Loucy (cell line): ENCODE measurements around the gene F11.

Experiments used
- H2AFZ ChIP-seq: fragments of 200-600 bp; sonication (generic); 2 replicates; pipeline ENCODE4 v1.6.0; 2016; ENCODE audit warnings: antibody characterized with exemption, mild to moderate bottlenecking, low read length, moderate library complexity
- H3F3A ChIP-seq: fragments of 200-600 bp; 2 replicates; pipeline ENCODE4 v1.6.0; 2016; ENCODE audit warnings: antibody characterized with exemption, low read depth, mild to moderate bottlenecking
- H3K27me3 ChIP-seq: fragments of 200-600 bp; sonication (generic); 2 replicates; pipeline ENCODE4 v1.6.1; 2014; ENCODE audit warnings: low read length, mild to moderate bottlenecking; ENCODE audit not compliant: insufficient read depth, poor library complexity, severe bottlenecking
- H3K36me3 ChIP-seq: fragments of 200-600 bp; sonication (generic); 2 replicates; pipeline ENCODE4 v1.6.1; 2016; ENCODE audit warnings: low read length; ENCODE audit not compliant: insufficient read depth
- H3K4me1 ChIP-seq: fragments of 200-600 bp; sonication (generic); 2 replicates; pipeline ENCODE4 v1.5.1; 2014; ENCODE audit warnings: low read length, mild to moderate bottlenecking; ENCODE audit not compliant: insufficient read depth, poor library complexity, severe bottlenecking
- H3K4me2 ChIP-seq: fragments of 200-600 bp; sonication (generic); 2 replicates; pipeline ENCODE4 v1.6.0; 2014; ENCODE audit warnings: antibody characterized with exemption, low read length, low read depth, mild to moderate bottlenecking; ENCODE audit not compliant: poor library complexity, severe bottlenecking
- H3K4me3 ChIP-seq: fragments of 200-600 bp; sonication (generic); 2 replicates; pipeline ENCODE4 v1.5.1; 2014; ENCODE audit warnings: low read length, mild to moderate bottlenecking, mixed read lengths; ENCODE audit not compliant: poor library complexity, severe bottlenecking
- H3K79me2 ChIP-seq: fragments of 200-600 bp; sonication (generic); 2 replicates; pipeline ENCODE4 v1.6.1; 2014; ENCODE audit warnings: low read length; ENCODE audit not compliant: insufficient read depth
- H3K9ac ChIP-seq: fragments of 200-600 bp; sonication (generic); 2 replicates; pipeline ENCODE4 v1.6.0; 2014; ENCODE audit warnings: mild to moderate bottlenecking, low read depth, low read length, moderate library complexity; ENCODE audit not compliant: poor library complexity, severe bottlenecking
- H3K9me2 ChIP-seq: fragments of 200-600 bp; sonication (generic); replicated peaks from 2 replicates; pipeline ENCODE4 v1.6.1; 2016; ENCODE audit warnings: low read depth, low read length, mixed read lengths
- H3K9me3 ChIP-seq: fragments of 200-600 bp; sonication (generic); 2 replicates; pipeline ENCODE4 v1.6.1; 2014; ENCODE audit warnings: mild to moderate bottlenecking, antibody characterized with exemption, low read length, low read depth; ENCODE audit not compliant: insufficient read depth
- H4K20me1 ChIP-seq: fragments of 200-600 bp; sonication (generic); 2 replicates; pipeline ENCODE4 v1.6.0; 2014; ENCODE audit warnings: antibody characterized with exemption, low read length, mild to moderate bottlenecking; ENCODE audit not compliant: insufficient read depth, poor library complexity, severe bottlenecking
- EZH2phosphoT487 ChIP-seq: fragments of 200-600 bp; IDR thresholded peaks from 2 replicates; pipeline ENCODE4 v1.6.1; 2018; ENCODE audit warnings: antibody characterized with exemption, mild to moderate bottlenecking, moderate library complexity, borderline replicate concordance
- TF ChIP-seq, protein P1 (sequence below): fragments of 200-600 bp; sonication (generic); conservative IDR thresholded peaks from 2 replicates; pipeline ENCODE4 v1.5.1; 2014; ENCODE audit warnings: mild to moderate bottlenecking, antibody characterized with exemption, low read length

Gene F11

DNA sequence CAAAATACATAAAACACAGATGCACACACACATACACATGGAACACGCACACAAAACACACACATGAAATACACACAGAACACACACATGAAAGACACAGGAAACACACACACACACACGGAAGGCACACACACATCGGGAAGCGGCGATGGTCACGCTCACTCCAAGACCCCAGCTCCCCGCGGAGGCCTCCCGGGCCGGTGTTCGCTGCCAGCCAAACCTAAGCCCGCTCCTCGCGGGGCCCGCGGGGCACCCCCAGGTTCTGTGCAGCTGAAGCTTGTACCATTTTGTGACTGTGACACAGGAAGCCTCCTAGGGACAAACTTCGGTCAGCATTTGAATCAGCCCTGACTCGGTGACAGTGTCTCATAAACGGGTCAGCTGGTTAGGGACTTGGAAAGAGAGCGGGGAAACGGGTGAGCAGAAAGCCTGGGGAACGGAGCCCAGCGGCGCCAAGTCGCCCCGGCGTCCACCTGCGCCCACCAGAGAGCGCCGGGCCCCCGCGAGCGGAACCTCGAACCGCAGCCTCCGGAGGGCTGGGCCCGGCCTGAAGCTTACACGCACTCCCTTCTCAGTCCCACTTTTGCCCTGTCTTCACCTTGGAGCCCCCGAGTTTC, 32.1 kb downstream of the F11 start:
- H2AFZ ChIP-seq: no peak overlapping the region
- TF ChIP-seq, protein P1, sequence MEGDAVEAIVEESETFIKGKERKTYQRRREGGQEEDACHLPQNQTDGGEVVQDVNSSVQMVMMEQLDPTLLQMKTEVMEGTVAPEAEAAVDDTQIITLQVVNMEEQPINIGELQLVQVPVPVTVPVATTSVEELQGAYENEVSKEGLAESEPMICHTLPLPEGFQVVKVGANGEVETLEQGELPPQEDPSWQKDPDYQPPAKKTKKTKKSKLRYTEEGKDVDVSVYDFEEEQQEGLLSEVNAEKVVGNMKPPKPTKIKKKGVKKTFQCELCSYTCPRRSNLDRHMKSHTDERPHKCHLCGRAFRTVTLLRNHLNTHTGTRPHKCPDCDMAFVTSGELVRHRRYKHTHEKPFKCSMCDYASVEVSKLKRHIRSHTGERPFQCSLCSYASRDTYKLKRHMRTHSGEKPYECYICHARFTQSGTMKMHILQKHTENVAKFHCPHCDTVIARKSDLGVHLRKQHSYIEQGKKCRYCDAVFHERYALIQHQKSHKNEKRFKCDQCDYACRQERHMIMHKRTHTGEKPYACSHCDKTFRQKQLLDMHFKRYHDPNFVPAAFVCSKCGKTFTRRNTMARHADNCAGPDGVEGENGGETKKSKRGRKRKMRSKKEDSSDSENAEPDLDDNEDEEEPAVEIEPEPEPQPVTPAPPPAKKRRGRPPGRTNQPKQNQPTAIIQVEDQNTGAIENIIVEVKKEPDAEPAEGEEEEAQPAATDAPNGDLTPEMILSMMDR: no peak
- no peak for TF ChIP-seq EZH2phosphoT487
- H3K4me2 ChIP-seq: no peak overlapping the region
- H3K79me2 ChIP-seq: no peaks in the 10 kb centered on the region
- no peak overlapping the region for H3K4me3 ChIP-seq
- H3K9me3 ChIP-seq: no peaks in the 10 kb centered on the region
- H3F3A ChIP-seq: no peaks in the 10 kb centered on the region
- no peaks in the 10 kb centered on the region for H4K20me1 ChIP-seq
- H3K4me1 ChIP-seq: no peaks in the 10 kb centered on the region
- no peaks in the 10 kb centered on the region for H3K27me3 ChIP-seq
- no peak overlapping the region for H3K9ac ChIP-seq
- no peaks in the 10 kb centered on the region for H3K36me3 ChIP-seq
- no peaks in the 10 kb centered on the region for H3K9me2 ChIP-seq

DNA sequence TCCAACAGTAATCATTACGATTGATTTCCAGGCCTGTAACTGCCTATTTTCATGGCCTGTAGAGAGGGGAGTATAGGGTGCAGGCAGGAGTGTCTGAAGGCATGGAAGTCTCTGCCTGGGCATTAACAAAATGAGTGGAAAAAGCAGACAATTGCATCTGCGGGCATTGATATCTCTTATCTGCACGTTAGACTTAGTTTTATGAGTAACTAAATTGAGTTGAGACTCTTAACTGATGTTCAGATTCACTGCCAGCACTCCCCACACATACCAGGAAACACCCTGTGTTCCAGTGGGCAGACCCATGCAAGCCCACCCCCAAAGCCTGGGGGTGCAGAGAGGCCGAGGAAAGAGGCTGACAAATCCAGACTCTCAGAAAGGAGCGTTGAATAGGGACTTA, 33.3 kb downstream of the F11 start:
- Histone ChIP-seq H3K9me3 (no peaks in the 10 kb centered on the region), H3F3A (no peaks in the 10 kb centered on the region), H3K79me2 (no peaks in the 10 kb centered on the region), H3K9ac (no peak overlapping the region), H2AFZ (no peak overlapping the region), H3K9me2 (no peaks in the 10 kb centered on the region), H3K4me3 (no peak overlapping the region), H3K36me3 (no peaks in the 10 kb centered on the region), H3K4me2 (no peak overlapping the region), H4K20me1 (no peaks in the 10 kb centered on the region), H3K27me3 (no peaks in the 10 kb centered on the region), H3K4me1 (no peaks in the 10 kb centered on the region)
- TF ChIP-seq, protein P1: no peak
- TF ChIP-seq EZH2phosphoT487: no peak

- H3K9ac ChIP-seq: no peak overlapping the region
- no peaks in the 10 kb centered on the region for H3K27me3 ChIP-seq
- no peaks in the 10 kb centered on the region for H3K9me2 ChIP-seq
- H4K20me1 ChIP-seq: no peaks in the 10 kb centered on the region
- H3K36me3 ChIP-seq: no peaks in the 10 kb centered on the region
- H3F3A ChIP-seq: no peaks in the 10 kb centered on the region
- no peaks in the 10 kb centered on the region for H3K79me2 ChIP-seq
- TF ChIP-seq EZH2phosphoT487: no peak
- TF ChIP-seq, protein P1: no peak
- H2AFZ ChIP-seq: no peak overlapping the region
- H3K9me3 ChIP-seq: no peaks in the 10 kb centered on the region
- no peaks in the 10 kb centered on the region for H3K4me1 ChIP-seq
- no peak overlapping the region for H3K4me3 ChIP-seq
- no peak overlapping the region for H3K4me2 ChIP-seq
Measured at GRCh38 chr4:186300659-186301390, 34.8 kb downstream of the F11 start.
